Superior temporal gyrus (tissue), 1 donor: Measurements from ENCODE around the gene MYO1D.
"Not testable (repeated sequence)": the region's sequence is repeated elsewhere in the genome, so short reads cannot be mapped to it uniquely, and the experiment has no call there.

Experiments used
- DNase-seq: peaks from one replicate; pipeline ENCODE4 v3.0.0-alpha.2; 2016; ENCODE audit errors: extremely low spot score

The MYO1D gene

DNA sequence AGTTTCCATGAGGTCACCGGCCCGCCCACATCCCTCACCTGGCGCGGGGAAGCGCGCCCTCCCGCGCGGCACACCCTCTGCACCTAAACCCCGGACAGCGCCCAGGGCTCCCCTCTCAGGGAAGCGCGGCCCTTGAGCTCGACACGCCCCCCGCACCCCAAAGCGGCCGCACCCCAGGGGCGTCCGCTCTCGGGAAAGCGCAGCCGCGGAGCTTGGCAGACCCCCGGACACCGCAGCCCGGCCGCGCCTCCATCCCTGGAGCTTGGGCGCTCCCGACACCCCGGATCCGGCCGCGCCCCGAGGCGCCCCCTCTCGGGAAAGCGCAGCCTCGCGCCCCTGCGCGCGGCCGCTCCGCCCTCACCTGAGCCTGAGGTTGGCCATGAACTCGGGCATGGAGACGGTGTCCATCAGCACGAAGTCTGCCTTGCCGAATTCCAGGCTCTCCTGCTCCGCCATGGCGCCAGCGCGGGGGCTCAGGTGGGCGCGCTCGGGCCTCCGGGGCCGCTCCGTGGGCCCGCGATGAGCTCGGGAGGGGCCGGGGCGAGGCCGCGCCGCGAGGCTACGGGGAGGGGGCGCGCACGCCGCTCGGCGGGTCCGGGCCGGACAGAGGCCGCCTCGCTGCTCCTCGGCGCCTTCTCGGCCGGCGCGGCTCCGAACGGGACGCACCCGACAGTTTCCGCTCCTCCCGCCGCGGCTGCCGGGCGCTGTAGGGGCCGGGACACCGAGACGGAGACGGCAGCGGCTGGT, at the start of gene MYO1D:
Gene MYO1D, minus strand, starts transcription at position 708 of the 747 bp plus-strand sequence. Its CDS starts 252 bp downstream, at position 456.
- DNase-seq = peak; percentile 32

DNA sequence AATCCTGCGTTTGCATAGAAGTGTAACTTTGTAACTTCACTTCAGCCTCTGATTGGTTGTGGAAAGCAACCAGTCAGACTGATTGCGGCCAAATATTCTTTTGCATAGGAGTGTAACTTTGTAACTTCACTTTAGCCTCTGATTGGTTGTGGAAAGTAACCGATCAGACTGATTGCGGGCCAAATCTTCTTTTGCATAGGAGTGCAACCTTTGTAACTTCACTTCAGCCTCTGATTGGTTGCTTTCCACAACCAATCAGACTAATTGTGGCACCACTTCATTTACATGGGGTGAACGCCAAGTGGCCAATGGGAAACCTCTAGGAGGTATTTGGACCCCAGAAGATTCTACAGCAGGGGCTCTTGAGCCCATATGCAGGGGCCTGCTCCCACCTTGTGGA, 49.3 kb upstream of the MYO1D start:
- no peak for DNase-seq

DNA sequence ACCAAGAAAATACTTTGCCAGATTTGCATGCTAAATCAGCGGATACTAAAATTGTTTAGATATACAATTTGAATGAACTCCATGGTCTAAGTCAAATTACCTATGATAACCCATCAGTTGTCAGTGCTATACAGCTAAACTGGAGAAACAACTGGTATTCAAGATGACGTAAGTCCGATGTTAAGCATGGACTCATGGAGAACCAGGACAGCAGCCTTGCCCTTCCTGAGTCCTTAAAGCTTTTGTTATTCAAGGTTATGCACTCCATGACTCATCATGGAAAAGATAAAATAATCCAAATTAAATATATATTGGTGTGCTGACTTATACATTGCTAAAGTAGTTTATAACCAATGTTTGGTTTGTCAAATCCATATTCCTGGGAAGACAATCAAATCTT, 47.0 kb upstream of the MYO1D start:
- DNase-seq = not testable (repeated sequence)

DNA sequence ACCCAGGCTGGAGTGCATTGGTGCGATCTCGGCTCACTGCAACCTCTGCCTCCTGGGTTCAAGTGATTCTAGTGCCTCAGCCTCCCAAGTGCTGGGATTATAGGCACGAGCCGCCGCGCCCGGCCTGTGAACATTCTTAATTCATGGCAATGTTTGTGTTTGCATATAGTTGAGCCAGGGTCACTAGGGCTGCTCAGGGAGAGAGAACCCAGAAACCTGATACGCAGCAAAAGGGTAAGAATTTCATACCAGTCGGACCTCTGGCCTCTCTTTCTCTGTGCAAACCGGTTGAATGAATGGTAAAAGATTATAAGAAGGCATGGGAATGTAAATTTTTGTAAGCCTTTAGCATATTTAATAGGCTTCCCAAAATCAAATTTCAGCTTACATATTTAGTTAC, 44.1 kb upstream of the MYO1D start:
- no peak for DNase-seq

DNA sequence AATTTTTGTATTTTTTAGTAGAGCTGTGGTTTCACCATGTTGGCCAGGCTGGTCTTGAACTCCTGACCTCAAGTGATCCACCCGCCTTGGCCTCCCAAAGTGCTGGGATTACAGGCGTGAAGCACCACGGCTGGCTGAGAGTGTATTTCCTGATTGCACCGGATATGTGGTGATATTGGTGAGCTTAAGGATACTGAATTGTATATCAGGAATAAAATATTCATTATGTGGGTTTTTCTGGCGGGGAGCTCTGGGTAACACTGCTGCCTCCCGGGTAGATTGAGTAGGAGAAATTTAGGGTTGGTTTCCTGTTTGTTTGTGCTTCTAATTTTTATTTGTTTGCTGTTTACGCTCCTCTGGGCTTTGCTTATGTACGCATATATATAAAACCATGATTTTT, 43.4 kb upstream of the MYO1D start:
- DNase-seq = no peak

DNA sequence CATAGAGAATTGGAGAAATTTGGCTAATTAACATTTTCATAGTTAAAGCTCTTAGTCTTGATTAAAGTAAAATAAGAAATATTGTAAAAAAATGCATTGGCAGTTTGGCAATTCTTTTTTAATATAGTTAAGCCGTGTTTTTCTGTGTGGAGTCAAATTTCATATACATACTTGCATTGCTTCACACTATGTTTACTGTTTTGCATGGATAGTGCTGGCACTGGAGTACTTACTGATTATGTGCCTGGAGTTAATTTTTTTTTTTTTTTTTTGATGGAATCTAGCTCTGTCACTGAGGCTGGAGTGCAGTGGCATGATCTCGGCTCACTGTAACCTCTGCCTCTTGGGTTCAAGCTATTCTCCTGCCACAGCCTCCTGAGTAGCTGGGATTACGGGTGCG, 43.0 kb upstream of the MYO1D start:
- not testable (repeated sequence) for DNase-seq

DNA sequence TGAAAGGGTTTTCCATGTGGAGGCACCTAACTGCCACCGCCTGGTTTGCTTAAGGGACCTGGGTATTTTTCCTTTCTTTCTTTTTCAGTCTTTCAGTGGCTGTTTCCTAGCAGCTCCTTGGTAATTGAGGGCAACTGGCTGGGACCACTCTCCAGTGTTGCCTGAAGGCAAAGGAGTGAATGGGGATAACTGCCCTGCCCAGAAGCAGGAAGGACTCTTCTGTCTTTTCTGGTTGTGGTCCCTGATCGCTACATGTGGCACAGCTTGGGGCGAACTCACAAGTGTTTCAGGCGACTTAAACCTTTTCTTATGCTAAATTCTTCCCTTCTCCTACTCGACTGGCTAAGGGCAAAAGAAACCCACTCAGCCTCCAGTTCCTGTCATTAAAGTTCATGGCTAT, 40.9 kb upstream of the MYO1D start:
- no peak for DNase-seq

DNA sequence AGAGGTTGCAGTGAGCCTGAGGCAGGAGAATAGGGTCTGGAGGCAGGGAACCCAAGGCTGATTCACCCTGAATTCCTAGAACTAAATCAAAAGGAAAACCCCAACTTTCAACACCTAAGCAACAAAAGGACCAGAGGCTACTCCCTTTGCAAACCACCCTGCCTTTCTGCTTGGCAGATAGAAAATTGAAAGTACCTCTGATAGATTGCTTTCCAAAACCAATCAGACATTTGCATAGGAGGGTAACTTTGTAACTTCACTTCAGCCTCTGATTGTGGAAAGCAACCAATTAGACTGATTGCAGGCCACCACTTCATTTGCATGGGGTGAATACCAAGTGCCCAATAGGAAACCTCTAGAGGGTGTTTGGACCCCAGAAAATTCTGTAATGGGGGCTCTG, 40.2 kb upstream of the MYO1D start:
- DNase-seq = no peak

DNA sequence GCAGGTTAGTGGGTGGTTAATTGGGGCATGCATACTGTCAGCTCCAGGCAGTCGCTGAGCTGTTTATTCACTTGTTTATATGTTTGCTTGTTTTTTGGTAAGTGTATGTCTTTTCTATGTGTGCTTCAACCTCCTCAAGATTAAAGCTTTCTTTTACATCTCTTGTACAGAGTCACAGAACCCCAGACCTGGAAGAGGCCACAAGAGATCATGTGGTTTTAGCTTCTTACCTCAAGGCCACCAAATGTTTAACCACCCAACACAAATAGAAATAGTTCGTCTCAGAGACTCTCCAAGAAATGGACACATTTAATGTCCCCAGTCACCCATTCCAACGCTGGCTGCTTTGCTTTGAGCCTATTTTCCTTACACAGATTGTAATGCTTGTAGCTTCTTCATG, 39.2 kb upstream of the MYO1D start:
- DNase-seq = no peak

DNA sequence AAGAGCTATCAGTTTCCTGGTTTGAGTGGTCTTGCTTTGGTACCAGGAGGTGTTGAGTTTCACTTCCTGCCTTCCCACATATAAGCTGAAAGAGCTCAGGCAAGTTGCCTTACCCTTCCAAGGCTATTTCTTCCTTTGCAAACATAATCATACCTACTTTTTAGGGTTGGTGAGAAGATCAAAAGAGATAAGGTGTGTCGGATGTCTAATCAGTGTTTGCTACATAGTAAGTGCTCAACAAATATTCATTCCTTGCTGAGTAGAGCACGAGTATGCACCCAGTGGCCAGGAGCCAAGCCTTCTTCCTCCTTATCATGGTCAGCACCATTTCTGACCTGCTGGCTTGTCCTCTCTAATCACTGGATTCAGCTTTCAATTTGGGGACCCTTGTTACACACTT, 38.3 kb upstream of the MYO1D start:
- DNase-seq = no peak

DNA sequence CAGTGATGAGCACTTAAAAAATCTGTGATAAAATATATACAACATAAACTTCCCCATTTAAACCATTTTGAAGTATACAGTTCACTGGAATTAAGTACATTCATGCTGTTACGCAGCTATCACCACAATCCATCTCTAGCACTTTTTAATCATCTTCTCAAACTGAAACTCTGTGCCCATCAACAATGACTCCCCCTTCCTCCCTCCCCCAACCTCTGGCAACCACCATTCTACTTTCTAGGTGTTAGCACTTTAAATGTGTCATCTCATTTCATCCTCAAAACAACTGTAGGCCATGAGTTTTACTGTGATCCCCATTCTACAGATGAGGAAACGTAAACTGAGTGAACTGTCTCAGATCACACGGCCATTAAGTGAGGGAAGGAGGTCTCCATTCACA, 37.3 kb upstream of the MYO1D start:
- no peak for DNase-seq

DNA sequence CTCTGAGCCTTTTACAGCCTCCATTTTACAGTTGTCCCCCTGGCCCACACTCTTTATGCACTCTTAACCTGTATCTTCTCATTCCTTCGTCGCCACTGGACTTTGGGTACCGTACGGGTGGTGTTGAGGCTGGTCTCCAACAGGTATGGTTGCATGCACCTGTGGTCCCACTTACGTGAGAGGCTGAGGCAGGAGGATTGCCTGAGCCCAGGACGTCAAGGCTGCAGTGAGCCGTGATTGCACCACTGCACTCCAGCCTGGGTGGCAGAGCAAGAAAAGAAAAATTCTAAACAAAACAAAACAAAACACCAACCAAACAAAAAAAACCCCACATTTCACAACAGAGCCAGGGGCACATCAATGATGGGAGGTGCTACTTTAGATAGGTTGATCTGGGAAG, 36.7 kb upstream of the MYO1D start:
- DNase-seq = no peak

DNA sequence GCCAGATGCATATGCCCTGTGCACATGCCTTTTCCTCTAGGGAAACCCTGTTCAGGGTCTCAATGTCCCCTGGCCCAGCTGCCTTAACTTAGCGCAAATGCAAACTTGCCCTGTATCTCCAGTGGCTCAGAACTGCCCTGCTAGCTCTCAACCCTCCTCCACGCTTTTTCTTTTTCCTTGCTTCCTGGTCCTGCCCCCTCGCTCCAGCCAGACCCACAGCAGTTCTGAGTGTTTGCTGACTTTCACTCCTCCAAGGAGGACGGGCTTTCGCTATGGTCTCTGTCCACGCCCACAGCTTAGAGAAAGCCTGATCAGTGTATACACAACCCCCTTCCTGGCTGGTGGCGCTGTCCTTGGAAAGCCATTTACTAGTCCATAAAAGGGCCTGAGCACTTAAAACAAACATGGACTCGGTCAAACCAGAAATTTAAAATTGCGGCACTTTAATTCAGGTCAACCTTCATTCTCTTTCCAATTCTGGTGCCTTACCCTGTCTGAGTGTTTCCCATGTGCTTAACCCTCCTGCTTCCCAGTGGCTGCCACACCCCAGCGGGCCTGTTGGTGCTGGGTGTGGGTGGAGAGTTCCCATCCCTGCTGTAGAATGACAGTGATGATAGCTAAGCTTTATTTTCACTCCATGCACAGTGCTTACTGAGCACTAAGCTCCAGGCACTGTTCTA, 35.4 kb upstream of the MYO1D start:
- no peak for DNase-seq

DNA sequence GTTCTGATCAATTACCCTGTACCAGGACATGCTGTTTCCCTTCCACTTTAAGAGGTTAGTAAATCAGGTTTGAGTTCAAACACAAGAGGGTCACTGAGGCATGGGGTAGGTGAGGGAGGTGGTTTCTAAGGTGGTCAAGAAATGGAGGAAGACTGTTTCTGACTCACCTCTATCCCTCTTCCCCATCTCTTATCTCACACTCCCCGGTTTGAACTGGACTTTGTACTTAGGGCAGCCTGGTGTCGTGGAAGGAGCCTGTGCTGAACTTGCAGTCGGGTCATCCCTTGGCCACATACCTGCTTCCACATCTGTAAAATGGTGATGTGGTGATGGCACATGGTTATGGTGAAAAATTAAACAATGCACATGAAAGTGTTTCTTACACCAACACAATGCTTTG, 33.8 kb upstream of the MYO1D start:
- no peak for DNase-seq

DNA sequence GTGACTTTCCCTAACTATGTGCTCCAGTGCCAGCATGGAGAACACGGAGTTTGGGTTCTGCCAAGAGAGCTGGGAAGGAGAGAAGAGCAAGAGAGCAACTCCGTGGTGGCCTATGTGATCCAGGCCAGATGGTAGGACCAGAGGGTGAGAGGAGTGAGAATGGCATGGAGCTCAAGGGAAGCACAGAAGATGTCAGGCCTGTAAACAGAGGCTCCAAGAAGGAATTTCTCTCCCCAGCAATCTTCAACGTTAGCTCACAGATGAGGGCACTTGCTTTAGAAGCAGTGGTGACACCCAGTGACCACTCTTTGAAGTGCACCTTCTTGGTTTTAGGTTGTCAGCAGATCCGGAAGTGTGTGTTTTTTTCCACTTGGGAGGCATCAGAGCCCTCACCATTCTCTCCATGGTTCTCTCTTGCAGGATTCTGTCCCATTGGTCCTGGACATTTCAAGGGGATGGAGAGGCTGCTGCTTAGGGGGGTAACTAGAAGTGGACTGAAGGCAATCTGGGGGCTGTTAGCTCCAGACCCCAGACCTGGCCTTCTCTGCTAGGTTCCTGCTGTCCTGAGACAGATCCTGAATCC, 33.0 kb upstream of the MYO1D start:
- DNase-seq = peak; percentile 91

DNA sequence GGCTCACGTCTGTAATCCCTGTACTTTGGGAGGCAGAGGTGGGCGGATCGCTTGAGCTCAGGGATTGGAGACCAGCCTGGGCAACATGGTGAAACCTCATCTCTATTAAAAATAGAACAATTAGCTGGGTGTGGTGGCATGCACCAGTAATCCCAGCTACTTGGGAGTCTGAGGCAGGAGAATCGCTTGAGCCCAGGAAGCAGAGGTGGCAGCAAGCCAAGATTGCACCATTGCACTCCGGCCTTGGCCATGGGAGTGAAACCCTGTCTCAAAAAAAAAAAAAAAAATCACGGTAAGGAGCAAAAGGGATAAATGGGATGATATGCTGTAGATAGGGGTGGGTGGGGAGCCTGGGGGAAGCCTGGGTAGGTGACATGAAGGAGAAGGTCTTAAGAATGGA, 30.7 kb upstream of the MYO1D start:
- DNase-seq = no peak

DNA sequence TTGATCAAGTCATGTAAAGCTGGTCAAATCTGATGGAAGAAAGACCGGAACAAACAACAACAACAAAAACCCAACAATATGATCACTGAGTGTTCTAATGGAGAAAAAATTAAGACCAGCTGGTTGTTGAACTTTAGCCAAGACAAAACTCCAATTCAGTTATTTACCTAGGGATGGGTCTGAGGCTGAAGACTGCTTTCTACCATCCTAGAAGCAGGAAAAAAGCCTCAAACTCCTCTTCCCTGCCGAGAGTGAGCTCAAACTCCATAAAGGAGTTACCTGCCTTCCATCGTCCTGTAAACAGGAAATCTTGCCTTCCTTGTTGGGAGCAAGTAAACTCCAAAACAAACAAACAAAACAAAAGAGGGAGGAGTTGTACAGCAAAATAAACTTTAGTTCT, 28.0 kb upstream of the MYO1D start:
- DNase-seq = no peak

DNA sequence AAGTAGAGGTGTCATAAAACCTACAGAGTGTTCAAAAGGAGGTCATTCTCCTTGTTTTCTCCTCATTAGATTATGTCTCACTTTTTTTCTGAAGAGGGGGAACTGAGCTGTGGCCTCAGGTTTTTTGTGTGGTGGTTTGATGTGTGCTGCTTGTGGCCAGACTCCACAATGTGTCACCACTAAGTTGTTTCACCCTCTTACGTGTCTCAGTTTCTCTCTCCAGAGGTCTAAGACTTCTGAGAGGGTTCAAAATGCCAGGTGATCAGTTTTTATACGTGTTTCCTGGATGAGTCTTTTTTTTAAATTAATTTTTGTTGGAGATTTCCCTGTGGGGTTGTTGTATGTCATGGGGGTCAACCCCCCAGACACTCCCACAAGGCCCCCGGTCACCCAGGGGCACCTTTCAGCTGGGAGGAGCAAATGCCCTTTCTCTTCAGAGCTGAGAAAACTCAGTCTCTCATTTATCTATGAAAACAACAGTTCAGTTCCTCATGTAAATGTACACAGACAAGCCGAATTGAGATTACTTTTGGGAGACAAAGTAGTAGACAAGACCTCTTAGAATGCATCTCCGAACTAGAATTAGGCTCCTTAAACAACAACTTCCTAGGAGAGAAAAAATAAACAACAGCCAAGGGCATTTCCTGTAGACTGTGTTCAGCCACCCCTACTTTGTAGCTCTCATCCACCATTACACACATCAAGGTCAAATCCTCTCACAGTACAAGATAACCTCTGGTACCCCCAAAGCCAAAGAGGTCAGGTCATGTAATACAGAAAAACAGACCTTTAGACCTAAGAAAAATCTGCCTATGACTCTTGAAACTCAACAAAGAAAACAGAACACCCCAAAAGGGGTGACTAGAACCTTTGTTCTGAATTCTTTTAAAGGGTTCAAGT, 27.1 kb upstream of the MYO1D start:
- DNase-seq = no peak

DNA sequence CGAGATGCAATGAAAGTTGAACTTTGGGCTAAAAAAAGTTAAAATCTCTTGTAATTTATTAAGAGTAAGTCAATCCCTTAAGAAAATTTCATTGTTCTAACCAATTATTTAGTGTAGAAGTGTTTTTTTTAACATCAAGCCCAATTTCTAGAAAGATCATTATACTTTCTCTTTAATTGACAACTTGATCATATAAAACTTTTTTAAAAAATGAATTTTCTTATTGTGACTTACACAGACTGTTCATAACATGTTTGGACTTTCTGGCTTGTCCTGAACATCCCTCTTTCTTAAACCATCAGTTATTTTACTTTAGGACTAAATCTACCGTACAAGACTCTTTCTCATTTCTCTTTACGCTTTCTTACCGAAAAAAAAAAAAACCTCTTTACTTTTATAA, 24.8 kb upstream of the MYO1D start:
- no peak for DNase-seq

DNA sequence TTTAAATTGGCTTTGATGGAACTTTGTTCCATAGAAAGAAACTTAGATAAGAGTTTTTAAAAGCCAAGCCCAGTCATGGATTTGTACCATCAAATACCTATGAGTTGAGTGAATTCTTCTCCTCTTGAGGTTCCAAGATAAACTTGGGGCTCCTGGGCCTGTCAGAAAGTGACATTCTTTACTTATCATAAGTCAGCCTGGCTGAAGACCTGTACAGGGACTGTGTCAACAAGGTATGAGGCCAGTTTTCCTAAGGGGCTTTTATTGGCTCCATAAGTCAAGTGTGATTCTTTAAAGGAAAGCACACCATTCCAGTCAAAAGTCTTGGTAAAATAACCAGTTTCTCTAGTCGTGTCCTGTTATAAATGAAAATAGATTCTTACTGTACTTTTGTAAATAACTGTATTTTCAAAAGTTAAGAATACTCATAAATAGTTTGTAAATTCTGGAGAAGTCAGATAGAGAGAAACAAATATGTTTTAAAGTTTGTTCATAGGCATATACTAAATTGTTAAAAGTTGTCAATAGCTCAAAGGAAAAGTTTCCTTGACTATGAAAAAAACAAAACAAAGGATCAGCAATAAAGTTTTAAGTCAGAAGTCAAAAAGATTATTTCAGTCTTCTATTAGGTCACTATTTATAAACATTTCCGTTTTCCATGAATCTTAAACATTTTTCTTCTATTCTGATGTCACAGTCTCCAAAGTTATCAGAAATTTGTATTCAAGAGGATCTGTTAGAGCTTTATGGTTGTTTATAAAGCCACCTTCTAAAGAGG, 22.5 kb upstream of the MYO1D start:
- DNase-seq = no peak

DNA sequence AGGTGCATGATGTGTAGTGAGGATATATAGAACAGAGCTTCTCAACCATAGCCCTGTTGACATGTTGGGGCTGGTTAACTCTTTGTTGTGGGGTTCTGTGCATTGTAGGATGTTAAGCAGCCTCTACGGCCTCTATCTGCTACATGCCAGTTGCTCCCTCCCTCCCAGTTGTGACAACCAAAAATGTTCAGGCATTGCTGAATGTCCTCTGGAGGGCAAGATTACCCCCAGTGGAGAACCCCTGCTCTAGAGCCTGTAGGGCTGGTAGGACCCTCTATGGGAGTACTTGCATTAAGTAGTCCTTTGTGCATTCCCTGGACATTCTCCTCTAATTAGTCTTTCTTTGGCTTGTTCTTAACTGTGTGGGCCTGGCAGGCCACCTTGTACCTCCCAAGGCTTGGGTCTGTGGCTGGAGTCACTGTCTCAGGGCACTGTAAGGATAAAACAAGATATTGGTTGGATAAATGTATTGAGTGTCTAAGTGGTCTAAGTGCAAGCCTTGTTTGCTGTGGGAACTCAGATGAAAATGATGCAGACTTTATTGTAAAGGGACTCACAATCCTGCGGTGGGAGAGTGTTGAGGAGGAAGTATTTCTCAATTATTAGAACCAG, 19.8 kb upstream of the MYO1D start:
- DNase-seq = no peak
